HUES64 (cell line): ENCODE data around the gene RBP5.
"Not testable (repeated sequence)": the region's sequence is repeated elsewhere in the genome, so short reads cannot be mapped to it uniquely, and the experiment has no call there.

Experiments
- H3K27ac ChIP-seq: 2 replicates; pipeline ENCODE4 v1.7.0; 2013; ENCODE audit warnings: low read depth, low read length, inconsistent platforms
- H3K27me3 ChIP-seq: 2 replicates; pipeline ENCODE4 v1.6.1; 2013; ENCODE audit warnings: mild to moderate bottlenecking, low read length; ENCODE audit not compliant: insufficient read depth
- H3K36me3 ChIP-seq: 2 replicates; pipeline ENCODE4 v1.6.1; 2013; ENCODE audit warnings: mild to moderate bottlenecking, low read length; ENCODE audit not compliant: insufficient read depth
- H3K4me1 ChIP-seq: 2 replicates; pipeline ENCODE4 v1.6.1; 2013; ENCODE audit warnings: mild to moderate bottlenecking, low read length, moderate library complexity; ENCODE audit not compliant: insufficient read depth
- H3K4me3 ChIP-seq: 2 replicates; pipeline ENCODE4 v1.5.1; 2013; ENCODE audit warnings: mild to moderate bottlenecking, low read length, moderate library complexity
- H3K9ac ChIP-seq: 2 replicates; pipeline ENCODE4 v1.6.1; 2013; ENCODE audit warnings: mild to moderate bottlenecking, low read depth, low read length
- H3K9me3 ChIP-seq: 2 replicates; pipeline ENCODE4 v1.6.1; 2013; ENCODE audit warnings: low read depth, low read length; ENCODE audit not compliant: insufficient read depth
- WGBS: fragments of 150-250, 120-280 bp; methylation state at CpG from one replicate; pipeline ENCODE4 v1.1.7; 2013; ENCODE audit warnings: missing lambda C conversion rate; 5-methylcytosine and 5-hydroxymethylcytosine counted together

RBP5 gene

DNA sequence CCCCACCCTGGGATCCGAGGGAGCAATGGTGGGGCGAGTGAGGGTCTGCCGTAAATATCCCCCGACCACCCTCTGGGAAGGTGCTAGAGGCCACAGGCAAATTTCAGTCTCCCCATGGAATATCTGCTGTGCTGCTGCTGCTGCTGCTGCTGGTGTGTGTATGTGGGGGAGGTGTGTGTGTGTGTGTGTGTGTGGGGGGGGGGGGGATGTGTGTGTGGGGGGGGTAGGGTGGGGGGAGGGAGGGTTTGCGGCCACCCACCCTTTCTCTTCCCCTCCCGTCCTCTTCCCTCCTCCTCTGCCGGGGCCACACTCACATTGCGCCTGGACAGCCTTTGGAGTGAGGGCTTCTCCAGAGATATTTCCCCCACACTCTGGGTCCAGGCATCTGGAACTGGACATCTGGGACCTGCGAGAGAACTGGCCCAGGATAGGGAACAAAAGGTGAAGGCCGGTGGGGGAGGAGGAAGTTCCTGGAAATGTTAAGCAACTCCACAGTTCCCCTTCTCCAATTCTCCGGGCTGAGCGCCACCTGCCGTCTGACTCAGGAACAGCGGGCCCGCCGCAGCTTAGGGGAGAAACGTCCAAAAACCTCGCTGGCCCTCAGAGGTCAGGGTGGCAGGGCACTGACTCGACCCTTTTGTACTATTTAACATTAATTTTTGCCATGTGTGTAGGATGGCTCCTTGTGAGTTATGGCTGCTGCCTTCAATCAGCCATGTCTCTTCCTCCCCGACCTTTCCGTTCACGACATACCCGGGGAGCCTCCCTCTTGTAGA, 19.7 kb downstream of the RBP5 start, which contains the start of gene C1RL:
TSS of gene C1RL (minus strand) at position 419 of the 776 bp plus-strand sequence. CDS start at position 385, 34 bp downstream.
- Histone ChIP-seq H3K27ac (peak within 1 kb of the TSS; percentile 75), H3K4me3 (peak within 1 kb of the TSS; percentile 83), H3K9me3 (peaks cover 7% of the 10 kb centered on the region; the same call in 1 of the 2 replicates), H3K27me3 (no peaks in the 10 kb centered on the region), H3K4me1 (peaks cover 6% of the 10 kb centered on the region; the same call in 1 of the 2 replicates), H3K9ac (peak within 1 kb of the TSS; percentile 84), H3K36me3 (peaks cover 3% of the 10 kb centered on the region)
- 23% methylated on average over 19 of the region's 23 CpGs for whole genome bisulfite sequencing

GRCh38 chr12:7108003-7108795, 20.5 kb downstream of the RBP5 start:
- H3K4me3 ChIP-seq = peak overlapping the region; percentile 83
- WGBS = 21% methylated on average over 30 of the region's 30 CpGs
- H3K9ac ChIP-seq = peak overlapping the region; percentile 84
- H3K27ac ChIP-seq = peak overlapping the region; percentile 38
- H3K9me3 ChIP-seq = peaks cover 7% of the 10 kb centered on the region; the same call in 1 of the 2 replicates
- H3K4me1 ChIP-seq = 0 out of 2 replicates have a peak, but pooled peaks cover 3% of the 10 kb centered on the region
- H3K36me3 ChIP-seq = peaks cover 7% of the 10 kb centered on the region
- no peaks in the 10 kb centered on the region for H3K27me3 ChIP-seq

DNA sequence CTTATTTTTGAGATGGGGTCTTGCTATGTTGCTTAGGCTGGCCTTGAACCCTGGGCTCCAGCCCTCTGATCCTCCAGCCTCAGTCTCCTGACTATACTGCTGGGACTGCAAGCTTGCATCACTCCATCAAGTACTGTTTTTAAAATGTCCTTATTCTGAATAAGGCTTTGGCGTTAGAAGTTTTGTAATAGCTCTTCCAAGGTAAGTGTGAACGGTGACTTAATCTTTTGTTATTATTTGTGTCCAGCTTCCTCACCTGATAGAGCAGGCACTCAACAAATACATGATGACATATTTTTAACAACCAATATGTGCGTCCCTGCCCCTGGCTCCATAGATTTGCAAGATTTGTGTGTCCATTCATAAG, 21.1 kb downstream of the RBP5 start:
- 86% methylated on average over 3 of the region's 3 CpGs for WGBS
- Histone ChIP-seq H3K27ac (no peak overlapping the region), H3K4me3 (peak overlapping the region; percentile 83)

DNA sequence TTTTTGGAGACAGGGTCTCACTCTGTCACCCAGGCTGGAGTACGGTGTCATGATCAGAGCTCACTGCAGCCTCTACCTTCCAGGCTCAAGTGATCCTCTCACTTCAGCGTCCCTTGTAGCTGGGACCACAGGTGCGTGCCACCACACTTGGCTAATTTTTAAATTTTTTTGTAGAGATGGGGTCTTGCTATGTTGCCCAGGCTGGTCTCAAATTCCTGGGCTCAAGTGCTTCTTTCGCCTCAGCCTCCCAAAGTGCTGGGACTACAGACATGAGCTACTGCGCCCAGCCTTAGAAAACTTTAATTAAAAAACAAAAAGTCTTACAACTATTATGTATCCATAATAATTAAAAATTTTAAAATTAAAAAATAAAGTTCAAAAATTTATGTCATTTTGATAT, 21.5 kb downstream of the RBP5 start:
- not testable (repeated sequence) for H3K9ac ChIP-seq, H3K4me3 ChIP-seq, H3K9me3 ChIP-seq, H3K27ac ChIP-seq, H3K27me3 ChIP-seq, H3K4me1 ChIP-seq, H3K36me3 ChIP-seq
- 99% methylated on average over 5 of the region's 5 CpGs for WGBS

More for the DNA sequence above, 21.1 kb downstream of the RBP5 start:
- Histone ChIP-seq H3K9me3 (peaks cover 7% of the 10 kb centered on the region; the same call in 1 of the 2 replicates), H3K27me3 (no peaks in the 10 kb centered on the region), H3K4me1 (0 out of 2 replicates have a peak, but pooled peaks cover 3% of the 10 kb centered on the region), H3K36me3 (peaks cover 7% of the 10 kb centered on the region), H3K9ac (peak overlapping the region; percentile 84; the same call in 1 of the 2 replicates)

DNA sequence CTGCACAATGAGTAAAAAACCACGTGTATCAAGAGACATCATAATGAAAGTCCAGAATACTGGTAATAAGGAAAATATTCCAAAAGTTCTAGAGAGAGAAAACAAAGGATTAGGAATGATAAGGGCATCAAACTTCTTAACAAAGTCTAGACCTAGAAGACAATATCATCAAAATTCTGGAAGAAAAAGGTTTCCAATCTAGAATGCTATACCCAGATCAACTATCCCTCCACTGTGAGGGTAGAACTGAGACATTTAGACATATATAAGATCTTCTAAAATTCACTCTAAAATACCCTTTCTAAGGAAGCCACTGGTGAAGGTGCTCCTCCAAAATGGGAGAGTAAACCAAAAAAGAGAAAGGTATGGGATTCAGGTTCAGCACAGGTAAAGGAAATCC, 22.6 kb downstream of the RBP5 start:
- Histone ChIP-seq H3K36me3 (peaks cover 7% of the 10 kb centered on the region), H3K4me3 (no peak overlapping the region), H3K9ac (no peak overlapping the region), H3K27ac (no peak overlapping the region), H3K9me3 (peaks cover 7% of the 10 kb centered on the region; the same call in 1 of the 2 replicates), H3K27me3 (no peaks in the 10 kb centered on the region), H3K4me1 (0 out of 2 replicates have a peak, but pooled peaks cover 3% of the 10 kb centered on the region)
- 100% methylated on average over 1 of the region's 1 CpG for WGBS

DNA sequence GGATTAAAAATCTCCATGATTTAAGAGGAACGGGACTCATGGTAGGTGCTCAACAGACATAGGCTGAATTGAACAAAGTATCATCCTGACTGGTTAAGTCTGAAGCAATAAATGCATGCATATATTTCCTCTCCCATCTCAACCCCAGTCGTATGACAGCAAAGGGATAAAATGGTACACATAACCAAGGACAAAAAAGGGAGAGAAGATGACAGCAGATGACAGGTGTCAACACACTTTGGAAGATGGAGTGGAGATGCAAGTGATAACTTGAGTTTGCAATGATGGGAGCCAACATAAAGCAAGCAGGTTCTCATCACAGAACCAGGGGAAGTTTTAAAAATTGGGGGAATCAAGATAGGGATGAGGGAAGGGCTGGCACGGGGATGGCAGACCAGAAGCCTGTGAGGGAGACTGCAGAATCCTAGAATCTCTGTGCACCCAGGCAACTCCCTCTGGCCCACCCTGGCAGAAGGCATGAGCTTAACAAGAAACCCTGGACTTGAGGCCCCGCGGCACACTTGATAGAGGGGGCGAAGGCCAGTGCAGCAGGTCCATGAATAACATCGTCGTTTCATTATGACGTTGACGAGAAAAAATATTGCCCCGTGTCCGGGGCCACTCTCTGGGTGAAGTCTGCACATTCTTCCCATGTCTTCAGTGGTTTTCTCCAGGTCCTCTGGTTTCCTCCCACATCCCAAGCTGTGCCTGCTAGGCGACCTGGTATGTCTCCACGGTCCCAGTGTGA, 24.7 kb downstream of the RBP5 start:
- H3K4me3 ChIP-seq = no peak overlapping the region
- no peaks in the 10 kb centered on the region for H3K27me3 ChIP-seq
- peaks cover 7% of the 10 kb centered on the region; the same call in 1 of the 2 replicates for H3K9me3 ChIP-seq
- H3K9ac ChIP-seq = no peak overlapping the region
- H3K36me3 ChIP-seq = peaks cover 18% of the 10 kb centered on the region
- H3K4me1 ChIP-seq = no peaks in the 10 kb centered on the region
- H3K27ac ChIP-seq = no peak overlapping the region
- WGBS = 92% methylated on average over 14 of the region's 14 CpGs

DNA sequence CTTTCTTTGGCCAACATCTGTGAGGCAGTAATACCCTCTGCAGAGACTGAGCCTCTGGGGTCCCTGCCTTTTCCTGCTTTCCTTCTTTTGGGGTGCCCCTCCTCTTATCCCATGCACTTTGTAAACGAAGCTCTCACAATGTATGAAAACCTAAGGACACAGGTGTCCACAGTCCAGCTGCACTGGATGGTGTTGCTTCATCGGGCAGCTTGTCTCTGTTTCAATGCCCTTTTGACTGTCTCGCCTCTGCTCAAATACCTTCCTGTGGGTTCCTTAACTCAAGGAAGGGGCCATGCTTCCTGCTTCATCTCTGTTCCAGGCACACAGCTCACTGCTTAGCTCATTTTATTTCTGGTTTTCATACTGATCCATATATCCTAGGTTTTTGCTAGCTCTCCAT, 26.1 kb downstream of the RBP5 start:
- Histone ChIP-seq H3K4me3 (no peak overlapping the region), H3K4me1 (no peaks in the 10 kb centered on the region), H3K9ac (no peak overlapping the region), H3K27me3 (no peaks in the 10 kb centered on the region), H3K9me3 (peaks cover 7% of the 10 kb centered on the region; the same call in 1 of the 2 replicates), H3K27ac (no peak overlapping the region), H3K36me3 (peaks cover 21% of the 10 kb centered on the region)
- WGBS = 88% methylated on average over 3 of the region's 3 CpGs

- H3K9ac ChIP-seq = no peak overlapping the region
- H3K27me3 ChIP-seq = no peaks in the 10 kb centered on the region
- H3K9me3 ChIP-seq = peaks cover 7% of the 10 kb centered on the region; the same call in 1 of the 2 replicates
- H3K4me3 ChIP-seq = no peak overlapping the region
- H3K27ac ChIP-seq = no peak overlapping the region
- no peaks in the 10 kb centered on the region for H3K4me1 ChIP-seq
- H3K36me3 ChIP-seq = peaks cover 21% of the 10 kb centered on the region
- WGBS = 92% methylated on average over 10 of the region's 10 CpGs
Measured at GRCh38 chr12:7101694-7102131, 27.0 kb downstream of the RBP5 start.

GRCh38 chr12:7101047-7101693, 27.5 kb downstream of the RBP5 start:
- H3K9ac ChIP-seq = no peak overlapping the region
- no peak overlapping the region for H3K27ac ChIP-seq
- H3K36me3 ChIP-seq = peaks cover 21% of the 10 kb centered on the region
- H3K9me3 ChIP-seq = peaks cover 4% of the 10 kb centered on the region; the same call in 1 of the 2 replicates
- 93% methylated on average over 4 of the region's 4 CpGs for WGBS
- H3K4me3 ChIP-seq = no peak overlapping the region
- H3K27me3 ChIP-seq = no peaks in the 10 kb centered on the region
- H3K4me1 ChIP-seq = no peaks in the 10 kb centered on the region

GRCh38 chr12:7100239-7100638, 28.4 kb downstream of the RBP5 start:
- 100% methylated on average over 3 of the region's 4 CpGs for WGBS
- Histone ChIP-seq H3K9me3 (no peaks in the 10 kb centered on the region), H3K4me1 (no peaks in the 10 kb centered on the region)

More at GRCh38 chr12:7100239-7100638, 28.4 kb downstream of the RBP5 start:
- Histone ChIP-seq H3K9ac (no peak overlapping the region), H3K27ac (no peak overlapping the region), H3K4me3 (no peak overlapping the region), H3K36me3 (peaks cover 21% of the 10 kb centered on the region), H3K27me3 (no peaks in the 10 kb centered on the region)
